GM11168 (cell line): Measurements from ENCODE around the gene MTHFD1.

Source experiments
- in situ Hi-C: fragments of 300-500 bp; cut with MboI; formaldehyde crosslinking; loops from one replicate; pipeline ENCODE4 v1.12.0; 2022; ENCODE audit warnings: low sequenced_read_pairs; ENCODE audit not compliant: unreplicated experiment

The MTHFD1 gene

DNA sequence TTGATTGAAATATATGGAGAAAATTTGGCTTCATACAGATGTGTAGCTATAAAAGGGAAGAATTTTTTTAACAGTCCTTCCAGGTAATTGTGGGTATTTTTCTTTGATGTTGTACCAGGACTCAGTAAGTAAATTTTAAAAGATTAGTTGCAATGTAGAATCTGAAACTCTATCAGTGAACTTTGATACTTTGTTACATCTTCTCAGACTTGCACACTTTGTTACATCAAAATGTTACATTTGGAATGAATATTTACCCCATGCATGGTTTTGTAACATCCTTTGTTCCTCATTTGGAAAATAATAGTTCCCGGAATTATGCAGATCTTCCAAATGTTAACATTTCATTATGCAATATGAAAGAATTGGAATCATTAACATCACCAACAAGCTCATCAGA lies 13.8 kb downstream of the MTHFD1 start:
- in situ Hi-C loops: no loop called here

DNA sequence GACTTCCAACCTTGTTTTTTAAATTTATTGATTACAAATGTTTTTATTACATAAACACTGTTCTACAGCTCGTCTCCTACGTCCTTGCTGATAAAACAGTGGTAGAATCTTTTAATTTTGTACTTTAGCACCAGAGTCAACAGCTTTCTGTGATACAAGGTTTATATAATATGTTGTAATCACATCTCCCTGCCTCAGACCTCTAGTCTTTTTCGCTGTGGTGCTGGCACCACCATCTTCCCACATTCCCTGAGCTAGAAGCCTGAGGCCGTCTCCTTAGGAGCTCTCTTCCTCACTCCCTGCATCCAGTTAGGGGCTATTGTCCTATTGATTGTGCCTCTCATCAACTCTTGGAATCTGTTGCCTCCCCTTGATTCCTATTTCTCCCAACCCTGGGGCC lies 17.1 kb downstream of the MTHFD1 start:
- in situ Hi-C loops: no loop called here

DNA sequence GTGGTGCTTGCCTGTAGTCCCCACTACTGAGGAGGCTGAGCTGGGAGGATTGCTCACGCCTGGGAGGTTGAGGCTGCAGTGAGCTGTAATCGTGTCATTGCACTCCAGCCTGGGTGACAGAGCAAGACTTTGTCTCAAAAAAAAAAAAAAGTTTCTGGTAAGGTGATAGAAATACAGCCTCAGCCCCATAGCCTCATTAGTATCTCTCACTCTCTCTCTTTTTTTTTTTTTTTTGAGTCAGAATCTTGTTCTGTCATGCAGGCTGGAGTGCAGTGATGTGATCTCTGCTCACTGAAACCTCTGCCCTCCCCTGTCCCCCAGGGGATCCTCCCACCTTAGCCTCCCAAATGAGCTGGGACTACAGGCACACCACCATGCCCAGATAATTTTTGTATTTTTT lies 19.2 kb downstream of the MTHFD1 start:
- in situ Hi-C loops: no loop called here

DNA sequence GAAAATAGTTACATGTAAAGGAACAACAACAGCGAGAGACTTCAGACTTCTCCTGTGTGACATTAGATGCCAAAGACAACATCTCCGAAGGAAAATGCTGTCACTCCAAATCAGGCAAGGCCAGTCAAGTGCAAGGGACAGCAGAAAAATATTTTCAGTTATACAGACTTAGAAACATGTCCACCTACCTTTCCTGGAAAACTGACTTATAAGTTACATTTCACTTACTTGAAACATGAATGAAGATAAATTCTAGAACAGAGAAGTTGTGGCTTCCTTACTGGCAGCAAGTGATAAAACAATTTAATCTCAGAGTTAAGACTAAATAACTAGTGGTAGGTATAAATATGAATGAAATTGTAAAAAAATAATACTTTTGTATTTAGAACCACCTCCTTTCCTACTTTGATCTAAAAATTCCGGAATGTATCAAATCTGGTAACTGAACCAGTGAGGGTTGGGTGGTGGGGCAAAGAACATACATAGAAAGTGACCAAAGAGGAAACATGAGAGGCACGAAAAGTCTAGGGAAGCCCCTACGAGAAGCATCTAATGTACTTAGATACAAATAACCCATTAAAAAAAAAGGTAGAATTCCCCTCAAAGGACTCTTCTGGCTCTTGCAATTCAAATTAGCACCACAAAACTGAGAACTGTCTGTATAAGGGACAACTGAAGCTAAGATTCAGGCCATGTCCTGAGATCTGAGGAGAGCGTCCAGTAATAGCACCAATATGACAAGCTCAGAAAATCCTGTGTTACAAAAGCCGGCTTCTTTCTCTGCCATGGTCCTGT lies 21.2 kb downstream of the MTHFD1 start:
- in situ Hi-C loops: no loop called here

DNA sequence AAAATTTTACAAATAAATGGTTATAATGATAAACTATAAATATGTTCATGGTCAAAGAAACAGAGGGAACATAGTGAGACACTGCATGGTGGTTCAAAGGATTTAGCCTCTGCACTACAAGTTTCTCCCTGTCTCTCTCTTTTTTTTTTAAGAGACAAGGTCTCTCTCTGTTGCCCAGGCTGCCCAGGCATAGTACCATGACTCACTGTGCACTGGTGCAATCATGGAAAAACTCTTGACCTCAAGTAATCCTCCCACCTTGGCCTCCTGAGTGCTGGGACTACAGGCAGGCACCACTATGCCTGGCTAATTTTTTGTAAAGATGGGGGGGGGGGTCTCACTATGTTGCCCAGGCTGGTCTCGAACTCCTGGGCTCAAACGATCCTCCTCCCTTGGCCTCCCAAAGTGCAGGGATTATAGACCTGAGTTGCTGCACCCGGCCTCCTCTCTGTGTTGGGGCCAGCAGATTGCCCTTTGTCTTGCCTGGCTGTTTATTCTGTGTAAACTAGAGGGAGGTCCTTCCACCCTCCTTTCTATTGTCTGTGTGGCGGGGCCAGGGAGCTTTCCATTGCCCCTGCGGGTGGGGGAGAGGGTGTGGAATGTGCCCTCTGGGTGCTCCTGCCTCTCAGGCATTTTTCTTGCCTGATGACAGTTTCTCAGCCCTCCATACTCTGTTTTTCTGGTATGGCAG lies 22.1 kb downstream of the MTHFD1 start:
- in situ Hi-C loops: no loop called here

DNA sequence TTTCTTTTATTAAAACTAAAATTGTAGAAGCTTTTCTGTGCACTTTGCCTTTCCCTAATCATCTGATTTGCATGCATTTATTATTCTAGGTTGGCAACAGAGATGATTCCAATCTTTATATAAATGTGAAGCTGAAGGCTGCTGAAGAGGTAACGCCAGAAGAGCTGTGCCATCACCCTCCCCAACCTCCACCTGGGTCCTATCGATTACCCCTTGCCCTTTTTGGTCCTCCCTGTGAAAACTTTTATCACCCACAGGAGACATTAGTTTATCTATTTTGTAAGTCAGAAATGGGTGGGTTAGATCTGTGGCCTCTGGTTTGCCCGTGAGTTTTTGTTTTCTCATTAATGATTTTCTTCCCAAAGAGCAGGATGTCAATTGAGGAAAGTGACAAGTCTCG lies 22.8 kb downstream of the MTHFD1 start:
- in situ Hi-C loops: no loop called here

DNA sequence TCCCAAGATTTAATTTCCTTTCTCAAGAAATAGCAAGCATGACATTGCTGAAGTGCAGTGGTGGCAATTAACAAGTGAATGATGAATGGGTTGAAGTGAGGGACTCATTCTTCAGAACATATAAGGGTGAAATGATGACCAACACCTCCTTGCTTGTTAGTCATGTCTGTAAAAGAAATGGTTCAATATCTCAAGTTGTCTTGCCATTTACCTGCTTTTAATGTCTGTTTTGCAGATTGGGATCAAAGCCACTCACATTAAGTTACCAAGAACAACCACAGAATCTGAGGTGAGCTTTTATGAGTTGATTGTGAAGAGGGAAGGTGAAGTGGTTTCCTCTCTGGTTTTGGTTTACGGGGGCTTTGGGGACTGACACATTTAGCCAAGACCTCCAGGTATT lies 24.1 kb downstream of the MTHFD1 start:
- in situ Hi-C loops: no loop called here

DNA sequence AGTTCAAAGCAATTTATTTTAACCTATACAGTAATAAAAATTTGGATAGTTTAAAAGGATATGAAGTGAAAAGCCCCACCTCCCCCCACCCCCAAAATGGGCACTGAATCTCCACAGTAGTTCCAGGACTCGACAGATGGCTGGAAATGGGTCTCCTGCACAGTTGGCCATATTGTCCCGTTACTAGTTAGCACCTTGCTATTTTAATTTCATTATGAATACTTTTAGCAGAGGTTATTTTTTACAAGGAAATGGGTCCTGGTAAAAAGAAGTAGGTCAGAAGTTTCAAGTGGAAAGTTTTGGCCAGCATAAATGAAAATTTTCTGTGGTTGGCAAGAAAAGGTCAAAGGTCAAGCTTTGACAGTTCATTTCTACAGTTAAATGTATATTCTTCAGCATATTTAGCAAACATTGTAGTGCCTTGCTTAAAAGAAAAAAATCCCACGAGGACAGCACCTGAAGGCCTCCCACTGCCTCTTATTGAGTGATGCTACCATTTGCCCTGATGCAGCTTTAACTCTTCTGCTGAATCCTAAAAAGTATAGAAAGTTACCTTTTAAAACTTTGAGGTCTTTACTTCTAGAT lies 28.3 kb downstream of the MTHFD1 start:
- in situ Hi-C loops: no loop called here

DNA sequence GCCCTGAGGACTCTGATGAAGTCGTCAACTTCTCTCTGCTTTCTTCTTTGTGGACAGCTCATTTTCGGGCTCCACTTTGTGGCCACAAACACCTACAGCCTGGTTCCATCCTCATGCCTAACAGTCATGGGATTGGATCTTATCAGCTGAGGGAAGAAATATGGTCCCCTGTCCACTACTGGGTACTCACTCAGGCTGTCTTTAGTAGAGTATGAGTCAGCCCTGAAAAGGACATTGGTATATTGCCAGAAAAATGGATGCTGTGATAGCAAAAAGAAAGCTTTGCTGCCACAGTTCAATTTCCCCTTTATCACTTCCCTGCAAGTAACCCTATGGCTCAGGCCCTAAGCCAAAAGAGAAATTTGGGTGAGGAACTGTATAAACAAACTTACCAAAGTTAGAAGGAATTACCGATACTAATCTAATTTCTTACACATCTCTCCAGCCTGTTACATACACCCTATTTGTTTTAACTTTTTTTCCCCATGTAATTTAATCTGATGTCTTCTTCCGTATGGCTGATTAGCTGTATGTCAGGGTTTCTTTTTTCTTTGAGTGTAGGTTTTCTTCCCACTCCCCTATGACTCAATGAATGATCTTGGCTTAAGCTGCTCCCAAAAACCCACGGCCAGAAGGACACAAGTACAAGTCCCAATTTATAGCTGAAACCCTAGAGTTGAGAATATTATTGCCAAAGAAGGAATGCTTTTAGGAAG lies 29.1 kb downstream of the MTHFD1 start:
- in situ Hi-C loops: no loop called here

DNA sequence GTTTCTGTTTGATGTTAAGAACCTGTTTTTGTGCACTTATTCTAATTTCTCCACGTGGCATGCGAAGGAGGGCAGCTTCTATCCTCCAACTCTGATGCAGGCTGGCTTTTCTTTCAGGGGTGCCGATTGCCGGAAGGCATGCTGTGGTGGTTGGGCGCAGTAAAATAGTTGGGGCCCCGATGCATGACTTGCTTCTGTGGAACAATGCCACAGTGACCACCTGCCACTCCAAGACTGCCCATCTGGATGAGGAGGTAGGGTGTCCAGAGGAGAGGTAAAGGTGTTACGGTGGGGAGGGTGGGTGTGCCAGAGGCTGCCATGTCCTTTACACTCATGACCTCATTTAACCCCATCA lies 29.6 kb downstream of the MTHFD1 start:
- in situ Hi-C loops: no loop called here

DNA sequence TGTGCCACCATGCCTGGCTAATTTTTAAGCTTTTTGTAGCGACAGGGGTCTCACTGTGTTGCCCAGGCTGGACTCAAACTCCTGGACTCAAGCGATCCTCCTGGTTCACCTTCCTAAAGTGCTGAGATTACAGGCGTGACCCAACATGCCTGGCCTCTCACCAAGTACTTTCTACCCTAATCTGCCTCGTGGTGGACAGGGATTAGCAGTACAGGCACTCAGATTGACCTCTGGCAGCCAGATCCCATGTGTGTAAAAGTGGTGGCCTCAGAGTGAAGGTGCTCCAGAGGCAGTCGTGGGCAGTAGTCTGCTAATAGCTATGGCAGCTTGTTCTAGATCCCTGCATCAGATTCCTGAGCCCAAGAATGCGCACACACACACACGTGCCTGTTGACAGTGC lies 30.9 kb downstream of the MTHFD1 start:
- in situ Hi-C loops: no loop called here

DNA sequence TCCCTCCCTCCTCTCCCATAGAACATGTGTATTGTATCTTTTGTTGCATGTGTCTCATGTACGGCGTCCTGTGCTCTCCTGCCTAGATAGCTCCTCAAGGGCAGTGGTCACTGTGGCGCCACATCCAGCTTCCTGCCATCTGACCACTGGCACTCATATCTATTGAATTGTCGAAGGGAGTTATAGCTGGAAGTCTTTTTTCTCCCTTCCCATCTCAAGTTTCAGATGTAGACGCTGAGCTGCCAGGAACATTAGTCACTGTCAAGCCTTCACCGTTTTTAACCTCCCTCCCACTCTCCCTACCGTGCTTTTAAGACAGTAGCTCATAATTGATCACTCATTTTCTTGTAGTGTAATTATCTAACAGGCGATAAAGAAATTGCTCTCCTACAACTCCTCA lies 33.0 kb downstream of the MTHFD1 start:
- in situ Hi-C loops: no loop called here

DNA sequence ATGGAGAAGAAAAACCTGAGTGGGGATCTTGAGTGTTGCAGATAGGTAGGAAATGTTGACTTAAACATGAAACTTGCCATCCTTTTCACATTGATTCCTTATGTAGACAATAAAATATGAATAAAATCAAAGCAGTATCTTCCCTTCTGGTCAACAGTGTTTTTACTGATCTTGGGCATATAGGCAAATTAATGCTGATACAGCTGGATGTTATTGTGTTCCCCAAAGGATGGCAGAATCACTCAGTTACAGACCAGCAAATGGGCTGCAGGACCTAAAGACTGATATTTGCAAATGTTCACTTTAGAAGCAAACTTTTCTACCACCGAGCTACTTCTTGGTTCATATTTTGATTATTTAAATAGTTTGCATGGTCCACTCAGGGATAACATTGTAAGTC lies 33.9 kb downstream of the MTHFD1 start:
- in situ Hi-C loops: no loop called here

DNA sequence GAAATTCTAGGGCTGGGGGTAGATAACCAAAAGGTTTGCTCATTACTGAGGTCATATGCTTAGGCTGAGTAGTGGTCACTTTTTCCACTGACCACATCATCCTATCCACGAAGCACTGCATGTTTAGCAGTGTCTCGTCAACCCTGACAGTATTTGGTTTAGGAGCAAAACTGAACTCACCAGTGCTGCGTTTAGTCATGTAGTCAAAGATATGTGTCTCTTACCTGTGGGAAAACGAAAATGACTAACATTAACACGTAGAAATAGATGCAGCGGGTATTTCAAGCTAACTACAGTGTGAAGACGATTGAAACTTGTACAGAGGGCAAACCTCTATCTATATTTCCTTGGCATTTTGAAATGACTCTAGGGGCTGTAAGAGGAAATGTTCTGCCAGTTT lies 34.6 kb downstream of the MTHFD1 start:
- in situ Hi-C loops: no loop called here

DNA sequence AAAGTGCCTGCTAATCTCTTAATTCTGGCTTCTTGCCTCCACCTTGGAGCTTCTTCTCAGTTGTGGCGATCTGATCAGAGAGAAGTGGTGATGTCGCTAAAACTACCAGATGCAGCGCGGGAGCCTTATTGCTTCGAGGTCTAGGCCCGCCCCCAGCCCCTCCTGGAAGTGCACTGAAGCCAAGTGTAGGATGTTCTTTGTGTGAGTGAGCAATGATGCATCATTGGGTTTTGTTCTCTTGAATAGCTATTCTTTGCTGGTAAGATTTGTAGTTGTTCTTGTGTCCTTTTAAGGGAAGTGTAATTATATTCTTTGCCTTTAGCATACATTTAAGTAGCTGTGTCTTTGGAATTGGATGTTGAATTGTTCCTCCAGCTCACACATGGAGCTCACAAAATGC lies 35.8 kb downstream of the MTHFD1 start:
- in situ Hi-C loops: no loop called here

DNA sequence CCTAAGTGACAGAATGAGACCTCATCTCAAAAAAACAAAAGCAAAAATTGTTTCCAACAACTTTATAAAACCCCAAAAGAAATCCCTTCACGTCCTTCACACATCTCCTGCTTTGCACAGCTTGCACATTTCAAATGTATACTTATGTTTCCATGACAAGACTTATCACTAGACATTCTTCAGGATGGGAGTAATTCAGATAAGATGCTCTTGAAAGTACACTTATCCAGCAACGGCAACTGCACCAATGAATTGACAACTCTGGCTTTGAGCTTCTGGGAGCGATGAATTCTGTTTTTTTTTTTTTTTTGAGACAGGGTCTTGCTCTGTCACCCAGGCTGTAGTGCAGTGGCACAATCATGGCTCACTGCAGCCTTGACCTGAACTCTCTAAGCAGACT lies 46.4 kb downstream of the MTHFD1 start:
- in situ Hi-C loops: no loop called here

DNA sequence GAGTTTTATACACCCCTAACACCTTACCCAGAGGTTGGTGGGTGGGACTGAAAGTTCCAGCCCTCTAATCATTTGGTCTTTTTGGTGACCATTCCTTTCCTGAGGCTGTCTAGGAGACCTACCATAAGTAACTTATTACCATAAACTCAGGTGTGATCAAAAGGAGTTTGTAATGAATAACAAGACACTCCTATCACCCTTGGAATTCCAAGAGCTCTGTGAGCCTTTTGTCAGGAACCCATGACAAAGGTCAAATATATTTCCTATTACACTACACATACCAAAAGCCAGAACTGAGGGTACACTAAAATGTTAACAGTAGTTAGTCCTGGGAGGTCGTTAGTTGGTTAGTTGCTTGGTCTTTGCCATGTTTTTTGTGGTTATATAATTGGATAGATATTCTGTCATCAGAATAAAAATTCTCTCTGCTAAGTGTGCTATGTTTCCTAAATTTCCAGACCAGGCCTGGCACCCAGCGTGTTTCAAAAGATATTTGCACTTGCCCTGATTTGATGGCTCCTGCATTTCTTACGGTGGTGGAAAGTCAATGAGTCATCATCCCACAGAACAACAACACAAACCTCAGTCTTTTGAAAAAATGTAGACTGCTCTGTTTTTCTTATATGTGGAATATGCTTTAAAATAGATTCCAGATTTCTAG lies 50.2 kb downstream of the MTHFD1 start:
- in situ Hi-C loops: no loop called here

DNA sequence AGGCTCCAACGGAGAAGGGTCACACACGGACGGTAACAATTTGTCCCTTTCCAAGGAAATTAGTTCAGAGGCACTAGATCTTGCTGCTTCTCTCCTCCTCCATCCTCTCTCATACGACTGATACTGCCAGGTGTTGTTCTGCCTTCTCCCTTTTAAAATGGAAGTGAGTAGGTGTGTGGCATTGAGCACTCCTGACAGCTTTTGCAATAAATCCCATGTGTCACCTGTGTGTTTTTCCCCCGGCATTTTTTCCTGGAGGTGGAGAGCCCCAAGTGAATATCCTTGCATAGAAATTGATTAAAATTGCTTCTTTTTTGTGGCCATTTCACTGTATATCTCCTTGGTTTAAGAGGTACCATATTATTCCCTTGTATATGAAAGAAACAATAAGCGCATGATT lies 51.0 kb downstream of the MTHFD1 start:
- in situ Hi-C loops: no loop called here

DNA sequence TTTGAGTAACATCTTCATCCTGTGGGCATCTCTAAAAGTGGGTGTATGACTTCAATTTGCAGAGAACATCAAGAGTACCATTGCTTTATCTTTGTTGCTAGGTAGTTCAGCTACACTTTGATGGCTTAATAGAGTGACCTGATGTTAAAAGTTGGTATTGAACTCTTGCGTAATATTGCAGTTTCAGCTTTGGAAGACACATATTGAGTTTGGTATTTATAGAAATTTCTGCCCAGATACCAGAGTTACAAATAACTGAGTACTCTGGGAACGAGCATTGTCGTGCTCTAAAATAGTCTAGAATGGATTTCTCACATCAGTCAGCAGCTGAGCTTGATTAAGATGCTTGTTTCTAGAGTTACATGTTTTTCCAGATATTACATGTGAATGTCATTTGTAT lies 52.3 kb downstream of the MTHFD1 start:
- in situ Hi-C loops: no loop called here

DNA sequence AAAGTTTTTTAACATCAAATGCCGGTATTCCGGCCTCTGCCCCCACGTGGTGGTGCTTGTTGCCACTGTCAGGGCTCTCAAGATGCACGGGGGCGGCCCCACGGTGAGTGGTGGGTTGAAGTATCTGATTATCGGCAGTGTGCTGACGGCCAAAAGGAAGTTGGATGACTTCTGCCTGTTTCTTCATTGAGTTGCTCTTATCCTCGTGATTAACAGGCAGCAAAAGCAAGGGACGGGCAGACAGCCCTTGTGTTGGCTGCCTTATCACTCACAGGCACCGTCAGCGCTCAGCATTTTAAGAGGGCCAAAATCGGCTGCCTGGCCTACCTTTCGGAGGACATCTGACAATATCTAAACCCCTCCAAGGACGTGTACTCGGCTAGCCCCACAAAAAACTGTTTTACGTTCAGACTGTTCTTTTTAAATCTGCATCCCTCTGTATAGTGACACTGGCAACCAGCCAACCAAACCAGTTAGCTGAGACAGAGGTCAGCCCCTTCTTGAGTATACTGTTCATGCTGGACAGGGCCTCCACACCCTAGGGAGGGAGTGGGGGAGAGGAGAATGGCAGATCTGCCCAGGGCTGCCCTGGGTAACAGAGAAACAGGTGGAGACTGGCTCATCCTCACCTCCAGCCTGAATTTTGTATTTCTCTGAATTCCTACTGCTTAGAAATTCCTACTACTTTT lies 54.3 kb downstream of the MTHFD1 start:
- in situ Hi-C loops: no loop called here
